ENCODE data around the gene NEB. TPM values are rescaled to one million over a fixed set of nuclear protein-coding genes. Genes with fewer than 3 reads are reported as not detected.
"Not testable (repeated sequence)": the region's sequence is repeated elsewhere in the genome, so short reads cannot be mapped to it uniquely, and the experiment has no call there.

Gene NEB
- polyA plus RNA-seq, 3 donors, result 2.7 TPM; not detected in 2

DNA sequence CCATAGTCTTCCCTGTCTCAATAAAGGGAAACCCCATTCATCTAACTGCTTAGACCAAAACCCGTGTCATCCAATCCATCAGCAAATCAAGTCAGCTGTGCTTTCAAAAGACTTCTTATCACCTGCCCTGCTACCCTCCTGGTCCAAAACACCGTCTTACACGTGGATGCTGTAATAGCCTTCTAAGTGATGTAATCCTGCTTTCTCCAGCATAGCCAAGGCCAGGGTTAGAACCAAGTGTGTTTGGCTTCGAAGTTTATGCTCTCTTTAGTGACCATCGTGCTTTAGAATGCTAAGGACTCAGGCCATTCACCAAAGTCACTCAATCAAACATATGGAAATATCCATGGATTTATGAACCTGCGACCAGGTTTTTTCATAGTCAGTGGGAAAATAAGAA is 25.5 kb downstream of the NEB start:
- Histone ChIP-seq H3K27me3 (ENCODE audit: control insufficient read depth in 2 of 2, insufficient read depth in 2 of 2, low read length in 2 of 2) (no peaks in the 10 kb centered on the region), H3K27ac (ENCODE audit: low read depth in 1 of 2, low read length in 2 of 2) (no peak overlapping the region), H3K79me2 (ENCODE audit: insufficient read depth, low read length) (no peaks in the 10 kb centered on the region), H3K4me2 (replicated peaks; ENCODE audit: extremely low read depth, low read length, poor library complexity, severe bottlenecking) (no peak overlapping the region), H3K9me3 (replicated peaks in 1 of 2; ENCODE audit: control insufficient read depth in 1 of 2, insufficient read depth in 1 of 2, low read length in 2 of 2) (no peaks in the 10 kb centered on the region), H3K9ac (ENCODE audit: insufficient read depth, low read length, poor library complexity, severe bottlenecking) (no peak overlapping the region), H2AFZ (ENCODE audit: insufficient read depth, low read depth, low read length, poor library complexity, severe bottlenecking) (no peak overlapping the region), H3K36me3 (replicated peaks in 1 of 2; ENCODE audit: control insufficient read depth in 1 of 2, insufficient read depth in 2 of 2, low read length in 2 of 2) (no peaks in the 10 kb centered on the region), H3K4me1 (ENCODE audit: control insufficient read depth in 1 of 2, insufficient read depth in 2 of 2, low read length in 2 of 2) (no peaks in the 10 kb centered on the region), H3K4me3 (replicated peaks in 1 of 3; ENCODE audit: low read depth in 2 of 3, low read length in 3 of 3) (no peak overlapping the region), H4K20me1 (ENCODE audit: insufficient read depth, low read length) (no peaks in the 10 kb centered on the region)
- Mint-ChIP-seq H3K9me3 (peaks cover 0 to 9% (median 2%) of the 10 kb centered on the region in 7 donors), H3K27ac (no peak overlapping the region), H3K4me1 (no peaks in the 10 kb centered on the region), H3K27me3 (ENCODE audit: low read depth in 3 of 3) (peaks cover 0 to 2% (median 0%) of the 10 kb centered on the region in 3 donors), H3K4me3 (no peak overlapping the region), H3K36me3 (no peaks in the 10 kb centered on the region)
- intact Hi-C loops (cut with micrococcal nuclease), result no loop called here
- WGBS (ENCODE audit: insufficient coverage), result 97% methylated on average over 3 of the region's 6 CpGs
- TF ChIP-seq, protein P1, sequence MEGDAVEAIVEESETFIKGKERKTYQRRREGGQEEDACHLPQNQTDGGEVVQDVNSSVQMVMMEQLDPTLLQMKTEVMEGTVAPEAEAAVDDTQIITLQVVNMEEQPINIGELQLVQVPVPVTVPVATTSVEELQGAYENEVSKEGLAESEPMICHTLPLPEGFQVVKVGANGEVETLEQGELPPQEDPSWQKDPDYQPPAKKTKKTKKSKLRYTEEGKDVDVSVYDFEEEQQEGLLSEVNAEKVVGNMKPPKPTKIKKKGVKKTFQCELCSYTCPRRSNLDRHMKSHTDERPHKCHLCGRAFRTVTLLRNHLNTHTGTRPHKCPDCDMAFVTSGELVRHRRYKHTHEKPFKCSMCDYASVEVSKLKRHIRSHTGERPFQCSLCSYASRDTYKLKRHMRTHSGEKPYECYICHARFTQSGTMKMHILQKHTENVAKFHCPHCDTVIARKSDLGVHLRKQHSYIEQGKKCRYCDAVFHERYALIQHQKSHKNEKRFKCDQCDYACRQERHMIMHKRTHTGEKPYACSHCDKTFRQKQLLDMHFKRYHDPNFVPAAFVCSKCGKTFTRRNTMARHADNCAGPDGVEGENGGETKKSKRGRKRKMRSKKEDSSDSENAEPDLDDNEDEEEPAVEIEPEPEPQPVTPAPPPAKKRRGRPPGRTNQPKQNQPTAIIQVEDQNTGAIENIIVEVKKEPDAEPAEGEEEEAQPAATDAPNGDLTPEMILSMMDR (IDR thresholded peaks at IDR 0.05), result no peak
- no peak for DNase-seq

GRCh38 chr2:151707857-151708256 is 26.4 kb downstream of the NEB start:
- no peak overlapping the region for H3K4me3 Mint-ChIP-seq
- no peak overlapping the region for H3K27ac Mint-ChIP-seq
- peaks cover 0 to 2% (median 0%) of the 10 kb centered on the region in 3 donors for H3K27me3 Mint-ChIP-seq (ENCODE audit: low read depth in 3 of 3)
- H3K9me3 Mint-ChIP-seq, result peaks cover 0 to 5% (median 2%) of the 10 kb centered on the region in 7 donors
- DNase-seq, result no peak
- Histone ChIP-seq H2AFZ (ENCODE audit: insufficient read depth, low read depth, low read length, poor library complexity, severe bottlenecking) (no peak overlapping the region), H3K9ac (ENCODE audit: insufficient read depth, low read length, poor library complexity, severe bottlenecking) (no peak overlapping the region), H4K20me1 (ENCODE audit: insufficient read depth, low read length) (no peaks in the 10 kb centered on the region), H3K79me2 (ENCODE audit: insufficient read depth, low read length) (no peaks in the 10 kb centered on the region), H3K27ac (ENCODE audit: low read depth in 1 of 2, low read length in 2 of 2) (no peak overlapping the region), H3K4me2 (replicated peaks; ENCODE audit: extremely low read depth, low read length, poor library complexity, severe bottlenecking) (no peak overlapping the region), H3K4me3 (replicated peaks in 1 of 3; ENCODE audit: low read depth in 2 of 3, low read length in 3 of 3) (no peak overlapping the region), H3K36me3 (replicated peaks in 1 of 2; ENCODE audit: control insufficient read depth in 1 of 2, insufficient read depth in 2 of 2, low read length in 2 of 2) (no peaks in the 10 kb centered on the region), H3K27me3 (ENCODE audit: control insufficient read depth in 2 of 2, insufficient read depth in 2 of 2, low read length in 2 of 2) (no peaks in the 10 kb centered on the region), H3K4me1 (ENCODE audit: control insufficient read depth in 1 of 2, insufficient read depth in 2 of 2, low read length in 2 of 2) (no peaks in the 10 kb centered on the region), H3K9me3 (replicated peaks in 1 of 2; ENCODE audit: control insufficient read depth in 1 of 2, insufficient read depth in 1 of 2, low read length in 2 of 2) (no peaks in the 10 kb centered on the region)
- 97% methylated on average over 3 of the region's 4 CpGs for WGBS (ENCODE audit: insufficient coverage)
- no peaks in the 10 kb centered on the region for H3K36me3 Mint-ChIP-seq
- intact Hi-C loops (cut with micrococcal nuclease), result no loop called here
- TF ChIP-seq, protein P1 (IDR thresholded peaks at IDR 0.05), result no peak
- H3K4me1 Mint-ChIP-seq, result no peaks in the 10 kb centered on the region

- H3K27me3 Mint-ChIP-seq (ENCODE audit: low read depth in 3 of 3); H3K4me3 ChIP-seq (replicated peaks in 1 of 3; ENCODE audit: low read depth in 2 of 3, low read length in 3 of 3); H3K4me3 Mint-ChIP-seq; H3K4me1 Mint-ChIP-seq; H4K20me1 ChIP-seq (ENCODE audit: insufficient read depth, low read length); H3K9me3 ChIP-seq (replicated peaks in 1 of 2; ENCODE audit: control insufficient read depth in 1 of 2, insufficient read depth in 1 of 2, low read length in 2 of 2); H3K27me3 ChIP-seq (ENCODE audit: control insufficient read depth in 2 of 2, insufficient read depth in 2 of 2, low read length in 2 of 2); H3K36me3 Mint-ChIP-seq; H3K79me2 ChIP-seq (ENCODE audit: insufficient read depth, low read length); H3K9me3 Mint-ChIP-seq; DNase-seq; H3K27ac ChIP-seq (ENCODE audit: low read depth in 1 of 2, low read length in 2 of 2); H3K36me3 ChIP-seq (replicated peaks in 1 of 2; ENCODE audit: control insufficient read depth in 1 of 2, insufficient read depth in 2 of 2, low read length in 2 of 2); H3K9ac ChIP-seq (ENCODE audit: insufficient read depth, low read length, poor library complexity, severe bottlenecking); H3K27ac Mint-ChIP-seq; H3K4me2 ChIP-seq (replicated peaks; ENCODE audit: extremely low read depth, low read length, poor library complexity, severe bottlenecking); H2AFZ ChIP-seq (ENCODE audit: insufficient read depth, low read depth, low read length, poor library complexity, severe bottlenecking); intact Hi-C loops (cut with micrococcal nuclease); H3K4me1 ChIP-seq (ENCODE audit: control insufficient read depth in 1 of 2, insufficient read depth in 2 of 2, low read length in 2 of 2): not testable (repeated sequence)
- WGBS (ENCODE audit: insufficient coverage), result 97% methylated on average over 10 of the region's 29 CpGs
Measured at GRCh38 chr2:151704480-151704961, 29.8 kb downstream of the NEB start.
